Posterior vena cava (tissue), 2 donors: Measurements from ENCODE around the gene RAPGEF5. TPM values are rescaled to one million over a fixed set of nuclear protein-coding genes. Genes with fewer than 3 reads are reported as not detected.

Experiments
- DNase-seq: peaks from one replicate; pipeline ENCODE4 v3.0.0-alpha.2; 2020; ENCODE audit warnings: low spot score
- intact Hi-C, 2 donors: fragments of 100-400 bp; cut with DNase I; formaldehyde crosslinking; loops; one replicate each; pipeline versions ENCODE4 v1.14.1 to v1.14.2; 2022 to 2023
- total RNA-seq, 2 donors: library from RNA; stranded (reverse); fragmentation: NEBNext Ultra II Directional; extraction: Animal tissue kit (Norgen Biotek cat#: 25700); gene quantifications; one replicate each; pipeline ENCODE4 v1.2.1, GENCODE V29; 2021
- donor health status: DM: yes; HTN: yes; CAD: no.
- donor health status: DM: yes; HTN: yes; CAD: no.

The RAPGEF5 gene
- total RNA-seq, 2 donors from 2014 or later = 56.9 to 61.5 TPM

DNA sequence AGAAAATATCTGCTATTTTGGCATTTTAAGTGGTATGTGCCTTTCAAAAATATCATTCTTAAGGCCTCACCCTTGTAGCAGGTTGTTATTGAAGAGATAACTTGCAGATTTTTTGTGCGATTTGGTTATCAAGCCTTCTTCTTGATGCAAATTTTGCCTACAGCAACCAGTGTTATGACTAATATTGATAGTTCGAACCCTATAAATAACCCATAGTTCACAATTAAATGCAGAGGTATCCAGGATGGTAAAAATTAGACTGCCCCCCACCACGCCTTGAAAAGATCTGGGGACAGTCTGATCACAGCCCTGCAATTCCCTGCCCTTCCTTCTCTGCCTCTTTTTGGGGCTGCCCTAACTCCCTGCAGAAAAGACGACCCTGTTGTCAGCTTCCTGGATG is 28.4 kb upstream of the RAPGEF5 start:
- no peak for DNase-seq

DNA sequence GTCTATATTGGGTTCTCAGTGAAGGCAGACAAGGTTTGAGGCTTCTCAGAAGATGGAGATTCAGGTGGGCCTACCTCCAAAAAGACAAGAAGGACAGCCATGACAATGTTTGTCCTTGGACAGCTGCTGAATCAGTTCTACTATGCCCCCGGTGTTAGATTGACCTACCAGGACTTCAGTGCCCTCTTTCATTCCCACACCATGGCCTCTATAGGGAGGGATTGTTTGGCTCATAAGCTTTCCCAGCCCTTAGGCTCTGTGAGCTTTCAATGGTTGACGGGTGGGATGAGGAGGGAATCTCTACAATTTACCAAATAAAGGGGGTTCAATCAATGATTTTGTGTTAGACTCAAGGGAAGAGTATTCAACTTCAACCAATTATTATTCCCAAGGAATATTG is 23.4 kb upstream of the RAPGEF5 start:
- intact Hi-C loops = no loop called here
- DNase-seq = no peak

More for the DNA sequence above, 28.4 kb upstream of the RAPGEF5 start:
- intact Hi-C loops = no loop called here

DNA sequence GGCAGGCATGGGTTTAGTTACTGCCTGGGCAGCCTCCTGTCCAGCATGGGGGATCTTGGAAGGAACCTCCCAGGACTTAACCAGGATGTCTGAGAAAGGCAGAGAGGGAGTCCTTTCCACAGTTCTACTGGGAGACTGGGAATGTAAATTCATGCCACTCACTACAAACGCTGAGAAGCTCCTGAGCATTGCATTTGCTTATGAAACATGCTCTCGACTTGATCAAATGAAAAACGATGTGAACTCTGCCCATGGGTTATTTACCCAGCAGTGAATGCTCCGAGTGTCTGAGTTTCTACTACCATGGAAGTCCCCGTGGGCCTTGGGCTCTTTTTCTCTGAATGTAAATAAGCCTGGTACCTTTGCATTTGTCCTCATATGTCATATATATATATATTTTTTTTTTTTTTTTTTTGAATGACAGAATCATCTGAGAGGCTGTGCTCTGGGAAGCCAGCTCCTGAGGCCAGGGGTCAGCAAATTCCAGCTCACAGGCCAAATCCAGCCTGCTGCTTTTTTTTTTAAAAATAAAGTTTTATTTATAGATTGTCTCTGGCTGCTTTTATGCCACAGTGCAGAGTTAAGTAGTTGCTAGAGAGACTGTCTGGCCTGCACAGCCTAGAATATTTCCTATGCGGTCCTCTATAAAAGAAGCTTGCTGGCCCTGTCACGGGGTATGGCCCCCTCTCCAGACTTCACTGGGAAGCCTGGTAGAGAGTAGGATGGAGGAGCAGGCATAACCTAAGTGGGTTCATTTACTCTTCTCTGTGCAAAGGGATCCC is 21.4 kb upstream of the RAPGEF5 start:
- no peak for DNase-seq
- intact Hi-C loops = no loop called here

DNA sequence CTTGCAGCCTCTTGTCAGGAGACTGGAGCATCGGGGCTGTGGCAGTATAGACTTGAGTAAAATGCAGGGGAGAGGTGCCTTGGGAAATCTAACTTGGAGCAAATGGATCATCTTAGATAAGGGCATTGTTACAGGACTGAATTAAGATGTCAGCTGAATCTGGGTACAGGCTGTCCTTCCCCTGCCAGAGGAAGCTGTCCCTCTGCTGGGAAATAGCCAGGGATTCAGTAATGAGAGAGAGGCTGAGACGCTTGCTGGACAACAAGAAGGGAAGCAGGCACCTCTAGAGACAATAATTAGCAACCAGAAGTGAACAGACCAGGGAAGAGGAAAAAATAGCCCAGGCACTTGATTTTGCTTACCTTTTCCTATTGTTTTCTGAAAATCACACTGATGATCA is 20.7 kb upstream of the RAPGEF5 start:
- intact Hi-C loops = no loop called here
- DNase-seq = no peak

DNA sequence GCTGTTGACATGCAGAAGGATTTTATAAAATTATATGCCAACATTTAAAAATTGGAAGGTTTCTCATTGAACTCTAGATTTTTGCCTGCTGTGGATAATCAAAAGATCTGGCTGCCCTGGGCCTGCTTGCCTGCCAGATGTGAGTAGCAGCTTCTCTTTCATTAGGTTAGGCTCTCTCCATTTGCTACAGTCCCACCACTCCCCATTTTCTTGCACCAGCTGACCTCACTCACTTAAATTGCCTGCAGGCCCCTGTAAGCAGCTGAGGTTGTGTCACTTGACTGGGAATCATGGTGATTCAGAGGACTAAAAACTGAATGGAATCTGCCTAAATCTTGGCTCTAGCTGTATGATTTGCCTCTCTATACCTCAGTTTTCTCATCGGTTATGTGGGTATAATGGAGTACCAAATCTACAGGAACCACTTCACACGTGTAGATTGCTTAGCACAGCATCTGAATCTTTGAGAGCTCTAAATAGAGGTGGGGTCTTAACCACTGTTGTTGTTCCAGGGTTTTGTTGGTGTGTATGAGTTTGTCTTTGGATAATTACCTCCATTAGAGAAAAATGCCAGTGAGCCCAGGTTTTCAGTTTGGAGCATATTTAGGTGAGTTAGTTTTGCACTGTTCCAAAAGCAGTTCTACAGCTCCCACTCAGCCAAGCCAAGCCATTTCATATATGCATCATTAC is 18.6 kb upstream of the RAPGEF5 start:
- no peak for DNase-seq
- intact Hi-C loops = no loop called here

DNA sequence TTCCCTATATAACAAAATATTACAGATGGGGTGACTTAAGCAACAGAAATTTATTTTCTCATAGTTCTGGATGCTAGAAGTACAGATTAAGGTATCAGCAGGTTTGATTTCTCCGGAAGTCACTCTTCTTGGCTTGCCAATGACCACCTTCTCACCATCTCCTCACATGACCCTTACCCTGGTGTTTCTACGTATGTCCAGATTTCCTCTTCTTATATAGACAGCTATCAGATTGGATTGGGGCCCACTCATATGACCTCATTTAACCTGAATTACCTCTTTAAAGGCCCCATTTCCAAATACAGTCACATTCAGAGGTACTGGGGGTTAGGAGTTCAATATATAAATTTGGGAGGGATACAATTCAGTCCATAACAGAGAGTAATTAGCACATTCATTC is 17.0 kb upstream of the RAPGEF5 start:
- no peak for DNase-seq
- intact Hi-C loops = no loop called here

DNA sequence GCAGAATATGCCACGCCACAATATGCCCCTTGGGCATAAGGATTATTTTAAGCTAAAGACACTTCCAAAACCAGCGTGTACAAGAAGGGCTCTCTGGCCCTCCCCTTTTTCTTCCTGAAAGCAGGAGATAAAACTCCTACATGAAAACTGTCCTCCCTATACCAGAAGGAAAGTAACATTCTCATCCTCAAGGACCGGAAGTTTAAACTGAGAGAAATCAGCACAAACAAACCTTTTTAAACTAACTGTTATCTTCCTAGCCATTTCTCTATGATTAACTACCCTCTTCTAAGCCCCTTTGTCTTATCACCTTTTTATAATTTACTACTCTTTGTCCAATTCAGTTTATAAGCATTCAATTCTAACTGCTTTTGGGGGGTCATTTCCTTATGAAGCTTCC is 16.4 kb upstream of the RAPGEF5 start:
- intact Hi-C loops = no loop called here
- DNase-seq = no peak

DNA sequence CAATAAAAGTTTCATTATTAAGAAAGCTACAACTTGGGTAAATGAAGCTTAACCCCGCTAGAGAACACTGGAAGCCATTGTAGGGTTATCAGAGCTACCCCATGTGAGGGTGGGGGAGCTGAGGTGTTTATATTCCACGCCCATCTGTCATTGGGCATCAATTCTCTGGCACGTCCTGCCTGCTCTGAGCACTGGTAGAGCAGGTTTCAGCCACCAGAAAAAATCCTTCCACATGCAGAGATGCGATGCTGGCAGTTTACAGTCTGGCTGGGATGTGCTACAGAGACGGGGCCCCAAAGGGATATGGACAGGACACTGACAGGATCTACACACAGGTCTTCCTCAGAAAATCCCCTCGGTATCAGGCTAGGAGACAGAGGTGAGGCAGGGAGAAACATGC is 15.9 kb upstream of the RAPGEF5 start:
- DNase-seq = no peak
- intact Hi-C loops = no loop called here

DNA sequence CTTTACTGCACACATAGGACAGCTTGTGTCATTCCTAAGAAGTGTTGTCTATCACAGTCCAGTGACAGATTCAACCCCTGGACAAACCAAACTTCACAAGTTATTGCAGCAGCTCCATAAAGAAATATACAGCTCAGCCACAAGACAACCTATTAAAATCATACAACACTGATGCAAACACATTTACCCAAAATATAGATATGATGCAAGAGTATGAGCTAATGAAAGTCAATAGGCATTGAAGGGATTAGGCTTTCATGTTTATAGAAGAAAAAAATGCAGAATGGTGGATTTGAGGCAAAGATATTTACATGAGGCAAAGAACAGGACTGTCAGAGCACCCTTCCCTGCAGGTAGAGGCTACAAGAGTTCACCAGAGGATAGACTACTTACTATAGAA is 14.9 kb upstream of the RAPGEF5 start:
- DNase-seq = no peak
- intact Hi-C loops = no loop called here

DNA sequence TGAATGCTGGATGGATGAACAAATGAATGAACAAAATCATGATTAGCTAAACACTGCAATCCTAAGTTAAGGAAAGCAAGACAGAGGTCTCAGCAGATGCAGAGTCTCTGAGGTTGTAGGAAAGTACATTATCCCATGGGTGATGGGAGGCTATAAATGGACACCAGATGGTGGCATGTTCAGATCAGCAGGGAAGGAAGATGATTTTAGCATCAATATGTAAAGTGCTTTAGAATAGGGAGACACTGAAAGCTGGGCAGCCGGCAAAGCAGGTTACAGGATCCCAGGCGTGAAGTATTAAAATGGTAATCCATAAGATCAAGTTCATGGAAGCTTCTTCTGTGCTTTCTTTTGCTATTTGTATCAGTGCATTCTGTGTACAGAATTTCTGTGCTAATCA is 7.9 kb upstream of the RAPGEF5 start:
- DNase-seq = no peak
- intact Hi-C loops = loop anchor here in 1 of 2 donors (5.0 kb wide), 1 partner anchor 1288 kb away; no protein-coding TSS in a partner anchor

DNA sequence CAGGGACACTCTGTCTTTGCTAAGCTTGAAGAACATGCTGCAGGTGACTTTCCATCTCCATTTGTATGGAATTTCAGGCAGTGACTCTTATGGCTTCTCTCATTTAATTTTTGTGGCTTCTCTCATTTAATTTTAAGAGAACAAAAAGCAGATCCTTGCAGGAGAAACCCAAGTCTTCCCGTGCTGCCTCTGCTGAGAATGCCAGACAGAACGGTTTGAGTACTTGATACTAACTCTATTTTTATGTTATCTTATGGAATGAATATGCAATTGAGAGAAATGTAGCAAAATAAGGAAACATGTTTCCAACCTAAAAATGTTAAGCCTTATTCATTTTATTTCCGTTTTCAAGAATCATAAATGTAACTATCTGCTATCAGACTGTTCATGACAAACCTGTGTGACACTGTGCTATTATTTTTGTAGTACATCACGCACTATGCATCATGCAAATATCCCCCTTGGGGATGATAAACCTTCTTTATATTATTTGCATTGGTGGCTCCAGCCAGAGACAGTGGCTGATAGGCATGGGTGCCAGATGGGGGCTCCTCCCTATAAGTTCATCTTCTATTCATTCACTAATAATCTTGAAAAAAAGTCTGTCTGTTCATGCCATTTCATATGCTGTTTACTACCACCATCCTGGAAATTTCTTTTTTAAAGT is 6.9 kb upstream of the RAPGEF5 start:
- intact Hi-C loops = loop anchor here in 1 of 2 donors (5.0 kb wide), 1 partner anchor 1287 kb away; no protein-coding TSS in a partner anchor
- no peak for DNase-seq

DNA sequence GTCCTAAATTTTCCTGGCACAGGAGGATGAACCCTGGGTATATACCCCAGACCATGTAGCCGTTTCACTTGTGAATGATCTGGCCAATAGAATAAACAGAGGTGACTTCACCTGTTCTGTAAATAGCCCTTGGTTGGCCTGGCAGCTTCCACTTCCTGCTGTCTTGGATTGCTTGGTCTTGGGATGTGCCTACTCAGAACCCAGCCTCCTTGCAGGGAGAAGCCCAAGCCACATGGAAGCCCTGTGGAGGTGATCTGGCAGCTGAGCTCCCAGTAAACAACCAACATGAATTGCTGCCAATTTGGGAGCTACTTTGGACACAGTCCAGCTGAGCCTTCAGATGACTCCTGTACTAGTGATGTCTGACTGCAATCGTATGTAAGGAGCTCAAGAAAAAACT is 4.8 kb upstream of the RAPGEF5 start:
- intact Hi-C loops = loop anchor here in 1 of 2 donors (5.0 kb wide), 1 partner anchor 1284 kb away; no protein-coding TSS in a partner anchor
- no peak for DNase-seq

DNA sequence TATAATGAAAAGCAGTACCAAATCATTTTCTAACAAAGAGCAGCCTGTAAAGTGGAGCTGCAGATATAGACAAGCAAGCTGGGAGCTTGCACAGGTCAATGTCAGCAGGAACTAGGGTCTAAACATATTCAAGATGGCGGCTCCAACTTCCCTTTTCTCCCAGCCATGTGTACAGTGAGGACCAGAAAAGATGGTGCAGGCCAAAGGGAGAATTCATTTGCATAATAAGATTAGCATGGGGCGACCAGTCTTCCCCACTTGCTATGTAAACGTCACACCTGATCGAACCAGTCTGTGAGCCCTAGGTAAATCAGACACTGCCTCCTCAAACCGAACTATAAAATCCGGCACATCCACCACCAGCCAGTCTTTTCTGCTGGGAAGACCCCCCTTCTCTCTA is 4.4 kb upstream of the RAPGEF5 start:
- no peak for DNase-seq
- intact Hi-C loops = loop anchor here in 1 of 2 donors (5.0 kb wide), 1 partner anchor 1284 kb away; no protein-coding TSS in a partner anchor

DNA sequence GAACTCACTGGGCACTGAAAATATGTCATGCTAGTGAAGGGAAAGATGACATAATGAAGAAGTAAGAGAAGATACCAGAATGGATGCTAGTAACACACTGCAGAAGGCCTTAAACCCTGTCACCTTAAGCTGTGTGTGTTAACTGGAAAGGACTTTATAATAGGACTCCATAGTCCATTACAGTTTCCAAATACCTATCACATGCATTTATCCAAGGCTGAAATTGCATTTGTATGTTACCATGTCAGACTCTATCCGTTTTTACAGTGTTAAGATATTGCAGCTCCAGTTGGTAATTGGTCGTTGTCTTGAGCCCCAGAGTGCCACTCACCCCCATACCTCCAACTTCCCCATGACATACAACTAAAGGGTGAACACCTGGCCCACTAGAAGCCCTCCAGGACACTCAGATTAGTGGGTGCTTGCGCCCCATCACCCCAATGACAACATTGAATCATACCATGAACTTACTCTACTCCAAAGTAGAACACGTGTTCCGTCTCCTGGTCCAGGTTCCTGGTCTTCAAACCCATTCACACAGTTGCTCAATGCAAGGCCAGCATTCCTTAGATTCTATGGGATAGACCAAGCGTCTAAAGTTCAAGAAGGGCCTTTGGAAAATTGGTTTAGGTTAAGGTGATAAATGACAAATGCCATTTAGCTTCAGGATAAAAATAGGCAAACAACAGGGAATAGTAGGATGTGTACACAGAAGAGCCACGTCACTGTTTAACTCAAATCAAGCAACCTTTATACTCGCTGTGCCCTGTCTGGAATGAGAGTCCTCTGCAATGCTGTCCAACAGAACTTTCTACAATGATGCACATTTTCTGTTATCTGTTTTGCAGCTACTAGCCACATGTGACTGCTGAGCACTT is 2.1 kb upstream of the RAPGEF5 start:
- intact Hi-C loops = loop anchor here in 1 of 2 donors (10.0 kb wide), 1 partner anchor 86 kb away; no protein-coding TSS in a partner anchor
- DNase-seq = no peak

DNA sequence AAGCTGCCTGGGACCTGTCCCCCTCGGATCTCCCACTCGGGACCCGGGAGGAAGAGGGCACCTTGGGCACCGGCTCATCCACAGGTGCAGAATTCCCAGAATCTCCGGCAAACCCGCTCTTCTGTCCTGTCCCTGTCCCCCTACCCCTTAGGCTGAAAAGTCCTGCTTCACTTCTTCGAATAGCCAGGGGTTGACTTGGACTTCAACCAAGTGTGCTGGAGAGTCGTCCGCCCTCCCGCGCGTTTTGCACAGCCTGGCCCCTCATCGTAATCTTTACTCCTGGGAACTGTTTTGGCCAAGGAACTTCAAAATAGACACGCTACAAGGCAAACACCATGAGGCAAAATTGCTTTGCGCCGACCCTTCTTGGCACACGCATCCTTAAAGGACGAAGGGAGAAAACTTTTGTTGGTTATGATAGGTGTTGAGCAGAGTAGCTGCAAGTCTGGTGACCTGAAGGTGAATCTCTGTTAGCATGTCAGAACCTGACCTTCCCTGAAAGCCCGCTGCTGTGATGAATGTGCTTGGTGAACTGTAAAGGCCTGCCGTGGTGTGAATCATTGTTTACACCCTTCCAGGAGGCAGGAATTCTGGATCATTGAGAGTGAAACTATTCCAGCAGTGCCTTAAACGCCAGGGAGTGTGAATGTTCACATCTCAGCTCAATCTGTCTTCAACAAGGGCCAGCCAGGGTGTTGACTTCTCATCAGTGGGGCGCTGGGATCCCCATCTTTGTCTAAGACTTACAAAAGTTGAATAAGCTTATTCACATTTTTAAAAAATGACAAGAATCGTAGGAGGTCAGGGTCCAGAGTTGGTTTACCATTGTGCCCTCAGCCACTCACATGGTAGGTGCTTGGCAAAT is 589 bp upstream of the RAPGEF5 start:
- intact Hi-C loops = loop anchor here in 1 of 2 donors (10.0 kb wide), 1 partner anchor 87 kb away; no protein-coding TSS in a partner anchor
- no peak for DNase-seq

DNA sequence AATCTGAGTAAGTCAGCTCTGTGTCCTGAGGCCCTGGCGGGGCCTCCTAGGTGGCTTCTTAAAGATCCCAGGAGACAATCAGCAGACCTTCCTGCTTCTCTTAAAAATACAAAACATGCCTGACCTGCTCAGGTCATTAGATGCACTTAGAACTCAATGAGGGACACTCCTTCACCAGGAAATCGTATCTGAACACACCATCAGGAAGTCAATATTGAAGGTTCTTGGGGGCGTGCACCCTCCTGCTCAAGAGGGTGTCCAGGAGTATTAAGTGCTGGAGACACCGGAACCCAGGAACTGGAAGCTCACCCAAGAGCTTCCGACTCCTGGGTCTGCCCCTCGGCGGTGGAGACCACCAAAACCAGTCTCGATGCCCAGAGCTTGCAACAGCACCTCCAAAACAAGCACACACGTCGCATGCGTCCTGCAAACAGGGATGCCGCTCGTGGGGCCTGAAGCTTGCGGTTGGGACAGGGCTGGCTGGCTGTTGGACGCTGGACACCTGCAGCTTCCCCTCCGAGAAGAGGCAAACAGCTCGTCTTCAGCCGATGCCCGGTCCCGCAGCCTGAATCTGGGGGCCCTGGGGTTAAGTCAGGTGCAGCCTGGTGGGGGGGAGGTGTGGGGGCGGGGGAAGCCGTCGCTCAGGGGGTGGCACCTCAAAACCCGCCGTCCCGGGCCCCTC is 803 bp downstream of the RAPGEF5 start:
- DNase-seq = no peak
- intact Hi-C loops = loop anchor here in 1 of 2 donors (10.0 kb wide), 1 partner anchor 89 kb away; no protein-coding TSS in a partner anchor

DNA sequence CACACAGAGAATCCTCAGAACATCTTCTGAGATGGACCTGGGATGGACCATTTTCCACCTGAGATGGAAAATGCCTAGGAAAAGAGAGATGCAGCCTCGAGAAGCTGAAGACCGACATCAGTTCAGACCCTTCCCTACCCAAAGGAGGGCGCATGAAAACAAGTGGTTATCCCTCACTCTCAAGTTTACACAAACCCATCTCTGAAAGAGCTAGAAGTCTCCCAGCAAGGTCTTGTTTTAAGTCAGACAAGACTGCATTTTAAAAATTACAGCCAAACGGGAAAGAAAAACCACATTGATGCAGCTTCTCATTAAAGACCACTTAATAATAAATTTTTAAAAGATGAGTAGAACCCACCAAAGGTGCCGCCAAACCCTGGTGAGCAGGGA is 1.3 kb downstream of the RAPGEF5 start:
- no peak for DNase-seq
- intact Hi-C loops = loop anchor here in 1 of 2 donors (10.0 kb wide), 1 partner anchor 89 kb away; no protein-coding TSS in a partner anchor
